ENCODE data around the gene GSG1.
A peak's percentile ranks its signal among the peaks of the same experiment; 100 is the strongest.
"Not testable (repeated sequence)": the region's sequence is repeated elsewhere in the genome, so short reads cannot be mapped to it uniquely, and the experiment has no call there.

The GSG1 gene

GRCh38 chr12:13062669-13063068, 40.8 kb downstream of the GSG1 start:
- no peak for DNase-seq (ENCODE audit: low read depth in 4 of 4, low spot score in 1 of 4)

DNA sequence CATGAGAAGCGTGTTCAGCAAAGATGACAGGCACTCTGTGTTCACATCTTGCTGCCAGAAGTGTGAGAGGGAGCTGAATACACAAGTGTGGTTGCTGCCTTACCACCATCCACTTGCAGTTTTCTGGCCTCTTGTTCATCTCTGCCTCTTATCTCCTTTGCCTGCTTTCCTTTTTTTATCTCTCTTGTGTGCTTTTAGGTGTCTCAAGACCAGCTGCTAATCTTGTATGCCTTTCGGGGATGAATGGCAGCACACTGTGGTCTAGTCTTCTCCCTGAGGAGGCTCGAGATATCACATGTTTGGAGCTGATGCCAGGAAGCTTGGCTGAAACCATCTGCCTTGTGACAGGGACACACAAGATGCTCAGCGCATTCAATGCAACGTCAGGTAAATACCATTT, 42.1 kb downstream of the GSG1 start:
- DNase-seq (ENCODE audit: low read depth in 4 of 4, low spot score in 1 of 4), result no peak

DNA sequence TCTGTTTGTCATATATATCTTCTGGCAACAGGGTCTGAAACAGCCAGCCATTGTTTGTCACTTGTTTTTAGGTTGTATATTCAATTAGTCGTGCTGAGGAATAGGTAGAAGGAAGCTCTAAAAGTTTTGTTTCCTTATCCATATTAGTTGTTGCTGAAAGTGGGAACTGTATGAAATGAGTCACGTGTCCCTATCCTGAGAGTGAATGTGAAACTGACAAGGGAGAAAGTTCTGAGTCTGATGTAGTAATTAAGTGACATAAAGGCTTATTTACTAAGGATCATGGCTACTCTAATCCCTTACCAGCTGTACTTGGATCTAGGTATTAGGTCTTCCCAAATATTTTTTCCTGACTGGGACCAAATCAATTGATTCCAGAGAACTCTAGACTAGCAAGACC, 42.9 kb downstream of the GSG1 start:
- DNase-seq (ENCODE audit: low read depth in 4 of 4, low spot score in 1 of 4), result no peak

- DNase-seq (ENCODE audit: low read depth in 4 of 4, low spot score in 1 of 4), result not testable (repeated sequence)
These were observed 49.9 kb downstream of the GSG1 start for GRCh38 chr12:13053617-13054016.

- DNase-seq (ENCODE audit: low read depth in 4 of 4, low spot score in 1 of 4), result no peak
These were observed 51.0 kb downstream of the GSG1 start for GRCh38 chr12:13052421-13052820.

- DNase-seq (ENCODE audit: low read depth in 4 of 4, low spot score in 1 of 4), result no peak
These were observed 53.7 kb downstream of the GSG1 start for GRCh38 chr12:13049816-13050215.

DNA sequence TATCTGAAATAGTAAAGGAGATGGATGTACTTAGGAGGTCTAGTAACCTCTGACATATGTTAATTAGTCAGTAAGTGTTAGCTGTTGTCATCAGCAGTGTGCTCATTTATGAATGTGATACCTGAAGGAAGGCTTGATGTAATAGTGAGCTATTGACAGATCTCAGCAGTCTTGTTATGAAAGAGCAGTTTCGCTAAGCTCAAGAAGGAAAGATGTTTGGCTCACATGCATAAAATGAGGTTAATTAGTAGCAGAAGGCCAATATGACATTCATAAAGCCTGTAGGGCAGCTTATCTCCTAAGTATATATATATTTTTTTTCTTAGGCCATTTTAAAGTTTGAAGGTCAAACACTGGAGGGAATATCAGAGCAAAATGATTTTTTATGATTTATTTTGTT, 56.5 kb downstream of the GSG1 start:
- no peak for DNase-seq (ENCODE audit: low read depth in 4 of 4, low spot score in 1 of 4)

GRCh38 chr12:13045816-13046215, 57.7 kb downstream of the GSG1 start:
- DNase-seq (ENCODE audit: low read depth in 4 of 4, low spot score in 1 of 4), result no peak

DNA sequence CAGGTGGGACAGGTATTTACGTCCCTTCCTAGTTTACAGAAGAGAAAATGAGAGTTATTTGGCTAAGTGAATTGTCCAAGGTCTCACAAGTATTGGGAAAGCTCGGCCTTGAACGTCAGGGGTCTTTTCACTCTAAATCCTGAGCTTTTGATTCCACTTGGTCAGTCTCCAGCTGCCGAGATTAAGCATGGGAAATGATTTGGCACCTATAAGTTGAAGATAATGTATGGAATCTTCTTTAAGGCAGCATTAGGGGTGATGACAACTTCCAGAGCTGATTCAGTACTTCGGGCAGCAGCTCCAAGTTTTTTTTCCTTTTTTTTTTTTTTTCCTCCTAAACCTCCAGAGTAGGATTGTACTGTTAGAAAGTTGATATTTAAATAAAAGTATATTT, 58.6 kb downstream of the GSG1 start:
- no peak for DNase-seq (ENCODE audit: low read depth in 4 of 4, low spot score in 1 of 4)

DNA sequence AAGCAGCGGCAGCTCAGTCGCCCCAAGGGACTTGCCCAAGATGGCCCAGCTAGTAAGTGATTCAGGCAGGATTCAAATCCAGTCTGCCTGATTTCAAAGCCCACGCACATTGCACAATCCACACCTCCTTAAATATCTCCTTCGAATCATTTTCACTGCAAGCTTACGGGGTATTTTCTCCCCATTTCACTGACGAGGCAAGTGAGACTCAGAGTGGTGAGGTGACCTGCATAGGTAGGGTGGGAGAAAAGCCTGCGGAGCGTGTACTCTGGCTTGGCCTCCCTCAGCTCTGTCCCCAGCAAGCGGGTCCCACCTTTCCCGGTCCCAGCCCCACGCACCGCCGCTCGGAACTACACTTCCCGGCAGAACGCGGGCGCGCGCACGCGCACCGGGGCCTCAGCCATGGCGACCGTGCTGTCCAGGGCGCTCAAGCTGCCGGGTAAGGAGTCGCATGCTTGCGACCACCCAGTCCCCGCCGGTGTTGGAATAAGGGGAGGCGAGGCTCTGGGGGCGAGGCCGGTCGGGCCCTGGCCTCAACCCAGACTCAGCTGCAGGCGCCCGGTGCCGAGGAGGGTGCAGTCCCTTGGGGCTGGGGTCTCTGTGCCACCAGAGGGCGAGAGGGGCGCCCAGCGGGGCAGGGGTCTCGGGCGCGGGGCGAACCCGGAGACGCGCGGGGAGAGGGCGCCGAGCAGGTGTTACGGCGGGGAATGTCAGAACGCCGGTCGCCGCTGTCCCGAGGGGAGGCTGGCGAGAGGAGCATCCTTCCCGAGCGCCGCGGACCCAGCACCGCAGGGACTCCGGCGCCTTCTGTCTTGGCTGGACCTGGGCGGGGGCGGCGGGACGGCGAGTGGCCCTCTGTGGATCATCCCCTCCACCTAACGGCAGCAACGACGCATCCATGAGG, 59.2 kb downstream of the GSG1 start, which contains the start of gene FAM234B:
TSS of gene FAM234B (plus strand) at position 380 of the 904 bp plus-strand sequence. CDS start at position 403, 23 bp downstream.
- DNase-seq (ENCODE audit: low read depth in 4 of 4, low spot score in 1 of 4), result peak; percentile 42 to 72 (median 58)

- no peak for DNase-seq (ENCODE audit: low read depth in 4 of 4, low spot score in 1 of 4)
These were observed 60.7 kb downstream of the GSG1 start for GRCh38 chr12:13042666-13043230.

GRCh38 chr12:13041224-13041623, 62.2 kb downstream of the GSG1 start:
- no peak for DNase-seq (ENCODE audit: low read depth in 4 of 4, low spot score in 1 of 4)

DNA sequence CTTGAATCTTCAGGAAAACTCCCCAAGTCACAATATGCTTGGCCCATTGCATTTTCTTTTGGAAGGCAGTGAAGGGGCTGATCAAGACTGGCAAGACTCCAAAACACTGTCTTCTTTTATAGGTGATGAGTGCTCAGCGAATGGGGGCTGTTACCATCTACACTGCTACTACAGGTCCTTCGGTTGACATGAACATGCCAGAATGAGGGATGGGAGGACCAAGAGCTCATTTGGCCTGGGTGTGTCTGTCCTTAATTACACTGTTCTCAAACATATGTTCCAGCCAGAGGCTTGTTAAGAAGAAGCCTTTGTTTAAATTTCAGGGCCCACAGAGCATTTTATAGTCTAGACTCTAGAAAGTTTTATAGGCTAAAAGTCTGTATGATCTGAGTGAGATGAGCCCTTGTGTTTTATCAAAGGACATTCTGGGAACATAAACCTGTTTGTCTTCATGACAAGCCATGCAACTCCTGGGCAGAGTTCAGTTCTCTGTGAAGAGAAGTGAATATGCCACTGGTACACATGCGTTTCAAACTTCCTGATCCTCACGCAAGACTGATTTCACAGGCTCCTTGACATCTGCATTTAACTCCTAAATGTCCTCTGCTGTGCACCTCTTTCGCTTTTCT, 64.0 kb downstream of the GSG1 start:
- no peak for DNase-seq (ENCODE audit: low read depth in 4 of 4, low spot score in 1 of 4)

DNA sequence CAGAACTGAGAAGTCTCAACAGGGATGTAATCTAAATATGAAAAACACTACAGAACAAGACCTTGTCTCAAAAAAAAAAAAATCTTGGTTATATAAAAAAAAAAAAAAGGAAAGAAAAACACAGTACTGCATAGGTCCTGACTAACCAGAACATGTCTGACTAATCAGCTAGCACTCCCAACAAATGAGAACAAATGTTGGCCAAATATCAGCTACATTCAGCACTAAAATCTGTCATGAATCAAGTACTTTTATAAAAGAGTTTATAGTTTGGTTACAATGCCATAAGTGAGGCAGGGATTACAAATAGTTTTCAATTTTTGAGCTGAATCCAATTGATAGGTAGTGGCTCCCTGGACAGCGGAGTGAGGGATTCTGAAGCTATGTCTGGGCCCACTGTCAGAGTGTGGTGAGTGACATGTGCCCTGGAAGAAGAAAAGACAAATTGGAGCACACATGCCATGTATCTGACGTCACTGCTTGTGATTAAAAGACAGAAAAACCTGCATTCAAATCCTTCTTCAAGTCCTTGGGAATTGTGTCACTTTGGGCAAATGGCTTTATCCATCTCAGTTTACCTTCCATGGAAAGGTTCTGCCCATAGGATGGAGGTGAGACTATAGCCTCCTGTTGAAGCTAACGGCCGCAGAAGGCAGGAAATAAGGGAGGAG, 64.8 kb downstream of the GSG1 start:
- DNase-seq (ENCODE audit: low read depth in 4 of 4, low spot score in 1 of 4), result no peak

- no peak for DNase-seq (ENCODE audit: low read depth in 4 of 4, low spot score in 1 of 4)
These were observed 66.6 kb downstream of the GSG1 start for GRCh38 chr12:13036881-13037280.

- DNase-seq (ENCODE audit: low read depth in 4 of 4, low spot score in 1 of 4), result not testable (repeated sequence)
These were observed 68.1 kb downstream of the GSG1 start for GRCh38 chr12:13035335-13035734.
